ENCODE results near the gene NEK11.

GRCh38 chr3:131348911-131349310 is 322.2 kb downstream of the NEK11 start:
- TF ChIP-seq CTCF (IDR thresholded peaks at IDR 0.05): no peak
- TF ChIP-seq POLR2A (IDR thresholded peaks at IDR 0.05): no peak
